ENCODE results near the gene ADGRV1. TPM values are rescaled to one million over a fixed set of nuclear protein-coding genes. Genes with fewer than 3 reads are reported as not detected.

ADGRV1 gene
- total and polyA plus RNA-seq, 9 of the 15 experiments (the other 6 are each of a cell fraction or from before 2014, with no cell fraction given) = 21.7 to 156 (median 58.2) TPM

DNA sequence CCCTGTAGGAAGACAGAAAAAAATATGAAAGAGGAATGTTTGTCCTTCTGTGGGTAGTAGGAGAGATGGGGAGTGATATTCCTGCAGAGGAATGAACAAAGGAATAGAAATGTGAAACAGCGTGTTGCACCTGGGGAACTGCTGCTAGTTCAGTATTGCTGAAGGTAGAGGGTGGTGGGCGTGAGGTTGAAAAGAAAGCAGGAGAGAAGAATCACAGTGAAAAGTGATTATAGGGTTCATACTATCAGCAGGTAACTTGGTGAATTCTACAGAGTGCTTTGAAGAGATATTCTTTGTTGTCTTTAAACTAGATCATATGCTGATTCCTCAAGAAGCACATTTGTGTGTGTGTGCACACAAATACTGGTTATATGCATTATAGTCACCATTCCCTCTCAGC is 95.6 kb downstream of the ADGRV1 start (continued):
- TF ChIP-seq THAP12 (CRISPR knock-in tag; IDR thresholded peaks at IDR 0.05) (no peak), FOXA3 (CRISPR knock-in tag; conservative IDR thresholded peaks at IDR 0.05 in 1 of 2, IDR thresholded peaks at IDR 0.05 in 1 of 2) (no peak), SFPQ (IDR thresholded peaks at IDR 0.05; ENCODE audit: low read depth, low read length) (no peak), ARHGAP35 (IDR thresholded peaks at IDR 0.05; ENCODE audit: partially characterized antibody) (no peak), BCL6 (CRISPR knock-in tag; IDR thresholded peaks at IDR 0.05) (no peak), SAP30 (IDR thresholded peaks at IDR 0.05; ENCODE audit: borderline replicate concordance, insufficient read depth, low read depth, low read length, poor library complexity, severe bottlenecking) (no peak), ZNF224 (CRISPR knock-in tag; IDR thresholded peaks at IDR 0.05) (no peak)

Data from K562 (cell line).